Liver (tissue), 3 donors: ENCODE measurements around the gene NOS1.

ENCODE experiments used
- FOXA1 ChIP-seq: IDR thresholded peaks from 2 replicates; pipeline ENCODE4 v1.6.1; 2016; ENCODE audit warnings: antibody characterized with exemption
- GABPA ChIP-seq, 2 donors: IDR thresholded peaks in 1 of 2; conservative IDR thresholded peaks in 1 of 2; 2 replicates each; pipeline ENCODE4 v1.6.1; 2016; ENCODE audit warnings: antibody characterized with exemption in 2 of 2, mild to moderate bottlenecking in 1 of 2, moderate library complexity in 1 of 2
- RAD21 ChIP-seq, 2 donors: IDR thresholded peaks; 2 replicates each; pipeline ENCODE4 v1.6.1; 2016; ENCODE audit warnings: antibody characterized with exemption in 2 of 2, mild to moderate bottlenecking in 2 of 2
- SP1 ChIP-seq: IDR thresholded peaks from 2 replicates; pipeline ENCODE4 v1.6.1; 2018; ENCODE audit warnings: antibody characterized with exemption, mild to moderate bottlenecking
- YY1 ChIP-seq: IDR thresholded peaks from 2 replicates; pipeline ENCODE4 v1.6.1; 2016; ENCODE audit warnings: antibody characterized with exemption, mild to moderate bottlenecking
- ZBTB33 ChIP-seq: IDR thresholded peaks from 2 replicates; pipeline ENCODE4 v1.6.1; 2016; ENCODE audit warnings: antibody characterized with exemption
- TF ChIP-seq, protein P1 (sequence below): fragments of 150-350 bp; IDR thresholded peaks from 2 replicates; pipeline ENCODE4 v1.5.1; 2017; ENCODE audit warnings: improper control_type of control experiment, low read depth, low read length; ENCODE audit not compliant: missing input control
- TF ChIP-seq, protein P2 (sequence below): IDR thresholded peaks from 2 replicates; pipeline ENCODE4 v1.6.1; 2016; ENCODE audit warnings: antibody characterized with exemption, mild to moderate bottlenecking
- TF ChIP-seq, protein P3 (sequence below): IDR thresholded peaks from 2 replicates; pipeline ENCODE4 v1.6.1; 2016; ENCODE audit warnings: antibody characterized with exemption
- donor health status: healthy.
- donor health status: healthy.

- TF ChIP-seq GABPA (IDR thresholded peaks at IDR 0.05 in 1 of 2, conservative IDR thresholded peaks at IDR 0.05 in 1 of 2): no peak
- TF ChIP-seq, protein P1, sequence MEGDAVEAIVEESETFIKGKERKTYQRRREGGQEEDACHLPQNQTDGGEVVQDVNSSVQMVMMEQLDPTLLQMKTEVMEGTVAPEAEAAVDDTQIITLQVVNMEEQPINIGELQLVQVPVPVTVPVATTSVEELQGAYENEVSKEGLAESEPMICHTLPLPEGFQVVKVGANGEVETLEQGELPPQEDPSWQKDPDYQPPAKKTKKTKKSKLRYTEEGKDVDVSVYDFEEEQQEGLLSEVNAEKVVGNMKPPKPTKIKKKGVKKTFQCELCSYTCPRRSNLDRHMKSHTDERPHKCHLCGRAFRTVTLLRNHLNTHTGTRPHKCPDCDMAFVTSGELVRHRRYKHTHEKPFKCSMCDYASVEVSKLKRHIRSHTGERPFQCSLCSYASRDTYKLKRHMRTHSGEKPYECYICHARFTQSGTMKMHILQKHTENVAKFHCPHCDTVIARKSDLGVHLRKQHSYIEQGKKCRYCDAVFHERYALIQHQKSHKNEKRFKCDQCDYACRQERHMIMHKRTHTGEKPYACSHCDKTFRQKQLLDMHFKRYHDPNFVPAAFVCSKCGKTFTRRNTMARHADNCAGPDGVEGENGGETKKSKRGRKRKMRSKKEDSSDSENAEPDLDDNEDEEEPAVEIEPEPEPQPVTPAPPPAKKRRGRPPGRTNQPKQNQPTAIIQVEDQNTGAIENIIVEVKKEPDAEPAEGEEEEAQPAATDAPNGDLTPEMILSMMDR: no peak
- TF ChIP-seq, protein P2, sequence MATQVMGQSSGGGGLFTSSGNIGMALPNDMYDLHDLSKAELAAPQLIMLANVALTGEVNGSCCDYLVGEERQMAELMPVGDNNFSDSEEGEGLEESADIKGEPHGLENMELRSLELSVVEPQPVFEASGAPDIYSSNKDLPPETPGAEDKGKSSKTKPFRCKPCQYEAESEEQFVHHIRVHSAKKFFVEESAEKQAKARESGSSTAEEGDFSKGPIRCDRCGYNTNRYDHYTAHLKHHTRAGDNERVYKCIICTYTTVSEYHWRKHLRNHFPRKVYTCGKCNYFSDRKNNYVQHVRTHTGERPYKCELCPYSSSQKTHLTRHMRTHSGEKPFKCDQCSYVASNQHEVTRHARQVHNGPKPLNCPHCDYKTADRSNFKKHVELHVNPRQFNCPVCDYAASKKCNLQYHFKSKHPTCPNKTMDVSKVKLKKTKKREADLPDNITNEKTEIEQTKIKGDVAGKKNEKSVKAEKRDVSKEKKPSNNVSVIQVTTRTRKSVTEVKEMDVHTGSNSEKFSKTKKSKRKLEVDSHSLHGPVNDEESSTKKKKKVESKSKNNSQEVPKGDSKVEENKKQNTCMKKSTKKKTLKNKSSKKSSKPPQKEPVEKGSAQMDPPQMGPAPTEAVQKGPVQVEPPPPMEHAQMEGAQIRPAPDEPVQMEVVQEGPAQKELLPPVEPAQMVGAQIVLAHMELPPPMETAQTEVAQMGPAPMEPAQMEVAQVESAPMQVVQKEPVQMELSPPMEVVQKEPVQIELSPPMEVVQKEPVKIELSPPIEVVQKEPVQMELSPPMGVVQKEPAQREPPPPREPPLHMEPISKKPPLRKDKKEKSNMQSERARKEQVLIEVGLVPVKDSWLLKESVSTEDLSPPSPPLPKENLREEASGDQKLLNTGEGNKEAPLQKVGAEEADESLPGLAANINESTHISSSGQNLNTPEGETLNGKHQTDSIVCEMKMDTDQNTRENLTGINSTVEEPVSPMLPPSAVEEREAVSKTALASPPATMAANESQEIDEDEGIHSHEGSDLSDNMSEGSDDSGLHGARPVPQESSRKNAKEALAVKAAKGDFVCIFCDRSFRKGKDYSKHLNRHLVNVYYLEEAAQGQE: no peak
- no peak for TF ChIP-seq SP1
- TF ChIP-seq, protein P3, sequence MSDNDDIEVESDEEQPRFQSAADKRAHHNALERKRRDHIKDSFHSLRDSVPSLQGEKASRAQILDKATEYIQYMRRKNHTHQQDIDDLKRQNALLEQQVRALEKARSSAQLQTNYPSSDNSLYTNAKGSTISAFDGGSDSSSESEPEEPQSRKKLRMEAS: no peak
- no peak for TF ChIP-seq YY1
- TF ChIP-seq ZBTB33: no peak
- no peak for TF ChIP-seq FOXA1
- TF ChIP-seq RAD21 (IDR thresholded peaks at IDR 0.05): no peak
Measured at GRCh38 chr12:117377758-117378157, 16.3 kb upstream of the NOS1 start.
